Endothelial cell of umbilical vein (primary cell): ENCODE results near the gene IFT74.

Source experiments
- CTCF ChIP-seq, 2 donors: IDR thresholded peaks; 1 replicate in 1 of 2; 2 replicates in 1 of 2; pipeline ENCODE4 v1.5.1; 2011; ENCODE audit warnings: low read length in 2 of 2, mild to moderate bottlenecking in 2 of 2, moderate library complexity in 2 of 2, control low read depth in 1 of 2, inconsistent platforms in 1 of 2, low read depth in 1 of 2; ENCODE audit not compliant: insufficient read depth in 1 of 2; ENCODE audit errors: extremely low read depth in 1 of 2
- EZH2 ChIP-seq: IDR thresholded peaks from 2 replicates; pipeline ENCODE4 v1.6.1; 2012; ENCODE audit warnings: borderline replicate concordance, low read depth, mild to moderate bottlenecking, moderate library complexity, low read length, inconsistent platforms; ENCODE audit not compliant: severe bottlenecking
- JUN ChIP-seq: IDR thresholded peaks from 2 replicates; pipeline ENCODE4 v1.6.1; 2011; ENCODE audit warnings: borderline replicate concordance, low read depth; ENCODE audit not compliant: insufficient read length, insufficient read depth
- MAX ChIP-seq: IDR thresholded peaks from 2 replicates; pipeline ENCODE4 v1.6.1; 2011; ENCODE audit not compliant: insufficient read depth, insufficient read length
- POLR2A ChIP-seq: IDR thresholded peaks from 2 replicates; pipeline ENCODE4 v1.6.1; 2012; ENCODE audit warnings: low read depth, mild to moderate bottlenecking, control low read depth, low read length
- POLR2AphosphoS5 ChIP-seq: IDR thresholded peaks from 2 replicates; pipeline ENCODE4 v1.6.1; 2012; ENCODE audit warnings: low read depth, mild to moderate bottlenecking, control low read depth, low read length, moderate library complexity; ENCODE audit not compliant: insufficient read depth

- TF ChIP-seq POLR2A (peak; percentile 62), CTCF (IDR thresholded peaks at IDR 0.05; ENCODE audit: extremely low read depth in 1 of 2, insufficient read depth in 1 of 2, low read depth in 1 of 2, low read length in 2 of 2) (no peak), POLR2AphosphoS5 (peak; percentile 55), MAX (no peak), JUN (peak; percentile 25), EZH2 (no peak)
Measured at GRCh38 chr9:27059907-27060306, 103.7 kb downstream of the IFT74 start.
